Measurements from ENCODE around the gene ZNF750.

- TF ChIP-seq, protein P1, sequence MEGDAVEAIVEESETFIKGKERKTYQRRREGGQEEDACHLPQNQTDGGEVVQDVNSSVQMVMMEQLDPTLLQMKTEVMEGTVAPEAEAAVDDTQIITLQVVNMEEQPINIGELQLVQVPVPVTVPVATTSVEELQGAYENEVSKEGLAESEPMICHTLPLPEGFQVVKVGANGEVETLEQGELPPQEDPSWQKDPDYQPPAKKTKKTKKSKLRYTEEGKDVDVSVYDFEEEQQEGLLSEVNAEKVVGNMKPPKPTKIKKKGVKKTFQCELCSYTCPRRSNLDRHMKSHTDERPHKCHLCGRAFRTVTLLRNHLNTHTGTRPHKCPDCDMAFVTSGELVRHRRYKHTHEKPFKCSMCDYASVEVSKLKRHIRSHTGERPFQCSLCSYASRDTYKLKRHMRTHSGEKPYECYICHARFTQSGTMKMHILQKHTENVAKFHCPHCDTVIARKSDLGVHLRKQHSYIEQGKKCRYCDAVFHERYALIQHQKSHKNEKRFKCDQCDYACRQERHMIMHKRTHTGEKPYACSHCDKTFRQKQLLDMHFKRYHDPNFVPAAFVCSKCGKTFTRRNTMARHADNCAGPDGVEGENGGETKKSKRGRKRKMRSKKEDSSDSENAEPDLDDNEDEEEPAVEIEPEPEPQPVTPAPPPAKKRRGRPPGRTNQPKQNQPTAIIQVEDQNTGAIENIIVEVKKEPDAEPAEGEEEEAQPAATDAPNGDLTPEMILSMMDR (IDR thresholded peaks at IDR 0.05): no peak
- no peak for TF ChIP-seq POLR2A (IDR thresholded peaks at IDR 0.05)
Observed at GRCh38 chr17:82800885-82801284, 38.9 kb downstream of the ZNF750 start.
